ENCODE data around the gene MSANTD2.

- TF ChIP-seq CTCF (IDR thresholded peaks at IDR 0.05; ENCODE audit: insufficient read depth, low read length, poor library complexity, severe bottlenecking) (peak; percentile 45), EZH2phosphoT487 (conservative IDR thresholded peaks at IDR 0.05; ENCODE audit: low read length) (no peak)
Measured at GRCh38 chr11:124745835-124746620, 54.2 kb downstream of the MSANTD2 start.
